Neutrophil (primary cell): Measurements from ENCODE around the gene IFITM10.

Source experiments
- H3K27ac ChIP-seq: fragments of 200-600 bp; sonication (generic); 2 replicates; pipeline ENCODE4 v1.5.1; 2016; ENCODE audit warnings: mild to moderate bottlenecking, moderate library complexity
- H3K27me3 ChIP-seq: fragments of 200-600 bp; sonication (generic); 2 replicates; pipeline ENCODE4 v1.6.0; 2016; ENCODE audit warnings: mild to moderate bottlenecking
- H3K36me3 ChIP-seq: fragments of 200-600 bp; sonication (generic); 2 replicates; pipeline ENCODE4 v1.5.1; 2017
- H3K4me1 ChIP-seq, 2 experiments: fragments of 200-600 bp in 1 of 2; sonication (generic) in 1 of 2; 1 replicate in 1 of 2; 2 replicates in 1 of 2; pipeline versions ENCODE4 v1.5.1 to v1.6.1; 2013 to 2016; ENCODE audit warnings: low read depth in 1 of 2, low read length in 1 of 2, mild to moderate bottlenecking in 1 of 2, moderate library complexity in 1 of 2; ENCODE audit not compliant: control insufficient read depth in 1 of 2, insufficient read depth in 1 of 2
- H3K4me3 ChIP-seq, 2 experiments: fragments of 200-600 bp in 1 of 2; sonication (generic) in 1 of 2; 1 replicate in 1 of 2; 2 replicates in 1 of 2; pipeline ENCODE4 v1.5.1; 2013 to 2016; ENCODE audit warnings: low read depth in 1 of 2, low read length in 1 of 2, mild to moderate bottlenecking in 1 of 2, moderate library complexity in 1 of 2
- H3K9me3 ChIP-seq: fragments of 200-600 bp; sonication (generic); 2 replicates; pipeline ENCODE4 v1.5.1; 2016
- TF ChIP-seq, protein P1 (sequence below): fragments of 200-600 bp; sonication (generic); IDR thresholded peaks from 2 replicates; pipeline ENCODE4 v1.5.1; 2016; ENCODE audit warnings: antibody characterized with exemption

The IFITM10 gene

DNA sequence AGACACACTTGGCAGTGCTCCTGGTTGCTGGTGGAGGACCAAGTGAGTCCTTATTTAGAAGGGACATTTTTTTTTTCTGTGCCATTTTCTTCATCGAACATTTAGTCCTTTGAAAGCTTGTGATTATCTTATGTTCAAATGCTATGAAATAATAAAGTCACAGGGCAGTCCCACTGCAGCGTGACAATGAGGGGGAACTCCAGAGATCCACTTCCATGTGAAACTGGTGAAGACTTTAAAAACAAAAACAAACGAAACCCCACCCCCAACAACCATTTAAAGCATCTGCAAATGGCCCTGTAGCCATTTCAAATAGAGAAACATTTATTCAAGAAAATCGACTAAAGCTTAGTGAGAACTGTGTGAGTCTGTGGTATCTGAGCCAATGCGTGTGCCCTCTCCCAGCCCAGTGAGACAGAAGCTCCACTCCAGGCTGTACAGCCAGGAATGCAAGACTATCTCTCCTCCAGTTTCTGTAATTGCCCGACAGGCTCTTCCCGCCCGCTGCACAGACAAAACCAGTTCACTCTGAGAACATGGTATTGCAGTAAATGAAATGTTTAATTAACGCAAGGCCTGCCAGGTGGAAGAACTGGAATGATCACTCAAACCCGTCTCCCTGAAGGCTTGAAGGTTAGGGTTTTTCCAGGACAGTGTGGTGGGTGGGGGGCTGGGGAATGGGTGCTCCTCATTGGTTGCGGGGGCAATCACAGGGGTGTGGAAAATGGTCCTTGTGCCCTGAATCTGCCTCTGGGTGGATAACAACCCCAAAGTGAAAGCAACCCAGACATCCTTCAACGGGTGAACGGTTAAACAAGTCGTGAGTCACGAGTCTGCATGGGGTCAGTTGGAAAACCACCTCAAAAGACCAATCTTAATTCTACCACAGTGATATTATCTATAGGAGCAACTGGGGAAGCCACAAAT, 45.0 kb downstream of the IFITM10 start:
- H3K27me3 ChIP-seq: peaks cover 56% of the 10 kb centered on the region

DNA sequence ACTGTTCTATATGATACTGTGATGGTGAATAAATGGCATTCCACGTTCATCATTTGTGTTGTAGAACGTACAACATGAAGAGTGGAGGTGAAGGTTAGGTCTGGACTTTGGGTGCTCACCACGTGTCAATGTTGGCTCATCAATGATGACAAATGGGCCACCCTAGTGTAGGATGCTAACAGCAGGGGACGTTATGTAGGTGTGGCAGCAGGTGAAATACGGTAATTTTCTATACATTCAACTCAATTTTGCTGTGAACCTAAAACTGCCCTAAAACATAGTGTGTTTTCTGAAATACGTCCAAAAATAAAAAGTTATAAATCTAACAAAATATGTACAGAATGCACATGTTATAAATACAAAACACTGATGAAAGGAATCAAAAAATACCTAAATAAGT, 47.2 kb downstream of the IFITM10 start:
- H3K27ac ChIP-seq: no peak overlapping the region
- H3K27me3 ChIP-seq: peaks cover 49% of the 10 kb centered on the region
- no peaks in the 10 kb centered on the region for H3K4me1 ChIP-seq
- H3K9me3 ChIP-seq: no peaks in the 10 kb centered on the region
- no peaks in the 10 kb centered on the region for H3K36me3 ChIP-seq
- no peak overlapping the region for H3K4me3 ChIP-seq
- TF ChIP-seq, protein P1, sequence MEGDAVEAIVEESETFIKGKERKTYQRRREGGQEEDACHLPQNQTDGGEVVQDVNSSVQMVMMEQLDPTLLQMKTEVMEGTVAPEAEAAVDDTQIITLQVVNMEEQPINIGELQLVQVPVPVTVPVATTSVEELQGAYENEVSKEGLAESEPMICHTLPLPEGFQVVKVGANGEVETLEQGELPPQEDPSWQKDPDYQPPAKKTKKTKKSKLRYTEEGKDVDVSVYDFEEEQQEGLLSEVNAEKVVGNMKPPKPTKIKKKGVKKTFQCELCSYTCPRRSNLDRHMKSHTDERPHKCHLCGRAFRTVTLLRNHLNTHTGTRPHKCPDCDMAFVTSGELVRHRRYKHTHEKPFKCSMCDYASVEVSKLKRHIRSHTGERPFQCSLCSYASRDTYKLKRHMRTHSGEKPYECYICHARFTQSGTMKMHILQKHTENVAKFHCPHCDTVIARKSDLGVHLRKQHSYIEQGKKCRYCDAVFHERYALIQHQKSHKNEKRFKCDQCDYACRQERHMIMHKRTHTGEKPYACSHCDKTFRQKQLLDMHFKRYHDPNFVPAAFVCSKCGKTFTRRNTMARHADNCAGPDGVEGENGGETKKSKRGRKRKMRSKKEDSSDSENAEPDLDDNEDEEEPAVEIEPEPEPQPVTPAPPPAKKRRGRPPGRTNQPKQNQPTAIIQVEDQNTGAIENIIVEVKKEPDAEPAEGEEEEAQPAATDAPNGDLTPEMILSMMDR: no peak

More for the DNA sequence above, 45.0 kb downstream of the IFITM10 start:
- TF ChIP-seq, protein P1: no peak
- no peak overlapping the region for H3K27ac ChIP-seq
- H3K36me3 ChIP-seq: no peaks in the 10 kb centered on the region
- no peaks in the 10 kb centered on the region for H3K9me3 ChIP-seq
- no peak overlapping the region for H3K4me3 ChIP-seq
- H3K4me1 ChIP-seq: no peaks in the 10 kb centered on the region

- Histone ChIP-seq H3K27ac (no peak overlapping the region), H3K4me3 (no peak overlapping the region), H3K36me3 (no peaks in the 10 kb centered on the region), H3K4me1 (no peaks in the 10 kb centered on the region), H3K9me3 (no peaks in the 10 kb centered on the region), H3K27me3 (peaks cover 46% of the 10 kb centered on the region)
- TF ChIP-seq, protein P1: no peak
Measured at GRCh38 chr11:1702506-1702905, 47.9 kb downstream of the IFITM10 start.

GRCh38 chr11:1701091-1701807, 49.1 kb downstream of the IFITM10 start:
- Histone ChIP-seq H3K4me3 (no peak overlapping the region), H3K36me3 (no peaks in the 10 kb centered on the region), H3K27ac (no peak overlapping the region), H3K9me3 (no peaks in the 10 kb centered on the region), H3K27me3 (peaks cover 45% of the 10 kb centered on the region), H3K4me1 (no peaks in the 10 kb centered on the region)
- TF ChIP-seq, protein P1: no peak

DNA sequence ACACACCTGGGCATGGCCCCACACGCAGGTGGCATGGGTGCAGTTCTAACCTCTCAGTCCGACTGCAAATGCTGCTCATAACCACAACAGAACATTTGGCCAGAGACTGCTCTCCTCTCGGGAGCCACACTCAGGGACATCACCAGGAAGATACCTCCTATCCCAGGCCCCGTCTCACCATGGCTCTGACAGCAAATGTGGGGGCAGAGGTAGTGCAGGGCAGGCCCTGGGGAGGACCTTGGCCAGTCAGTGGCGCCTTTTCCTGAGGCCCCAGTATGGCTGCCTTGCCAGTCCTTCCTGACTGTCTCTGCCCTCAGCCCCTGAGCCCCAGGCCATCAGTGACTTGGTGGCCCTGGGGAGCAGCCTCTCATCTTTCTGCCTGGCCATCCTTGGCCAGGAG, 50.6 kb downstream of the IFITM10 start:
- H3K4me1 ChIP-seq: no peaks in the 10 kb centered on the region
- TF ChIP-seq, protein P1: no peak
- H3K4me3 ChIP-seq: no peak overlapping the region
- H3K9me3 ChIP-seq: no peaks in the 10 kb centered on the region
- no peaks in the 10 kb centered on the region for H3K36me3 ChIP-seq
- H3K27ac ChIP-seq: no peak overlapping the region
- H3K27me3 ChIP-seq: peaks cover 40% of the 10 kb centered on the region
